Spleen (tissue), 11 donors: ENCODE data around the gene EIF3A. TPM values are rescaled to one million over a fixed set of nuclear protein-coding genes. Genes with fewer than 3 reads are reported as not detected.

ENCODE experiments used
- DNase-seq: peaks from one replicate; pipeline ENCODE4 v3.0.0-alpha.2; 2020
- H3K27ac ChIP-seq, 8 donors: fragments of 200-600 bp; sonication (generic) in 7 of 8; 1 replicate in 4 of 8; 2 replicates in 4 of 8; pipeline versions ENCODE4 v1.5.0 to v1.8.0; 2016 to 2021; ENCODE audit warnings: inconsistent platforms in 4 of 8, mild to moderate bottlenecking in 4 of 8, moderate library complexity in 1 of 8
- H3K27me3 ChIP-seq, 7 donors: fragments of 200-600 bp; sonication (generic) in 6 of 7; replicated peaks in 1 of 7; 1 replicate in 4 of 7; 2 replicates in 3 of 7; pipeline versions ENCODE4 v1.5.0 to v1.8.0; 2016 to 2021; ENCODE audit warnings: inconsistent platforms in 3 of 7, mild to moderate bottlenecking in 1 of 7
- H3K36me3 ChIP-seq, 6 donors: fragments of 200-600 bp; sonication (generic) in 5 of 6; 1 replicate in 4 of 6; 2 replicates in 2 of 6; pipeline versions ENCODE4 v1.5.0 to v1.8.0; 2016 to 2021; ENCODE audit warnings: inconsistent platforms in 2 of 6
- H3K4me1 ChIP-seq, 6 donors: fragments of 200-600 bp; sonication (generic) in 5 of 6; 1 replicate in 3 of 6; 2 replicates in 3 of 6; pipeline versions ENCODE4 v1.5.0 to v1.8.0; 2016 to 2021; ENCODE audit warnings: inconsistent platforms in 3 of 6
- H3K4me3 ChIP-seq, 8 donors: fragments of 200-600 bp; sonication (generic) in 7 of 8; 1 replicate in 4 of 8; 2 replicates in 4 of 8; pipeline versions ENCODE4 v1.5.0 to v1.8.0; 2016 to 2021; ENCODE audit warnings: inconsistent platforms in 4 of 8, mild to moderate bottlenecking in 4 of 8, moderate library complexity in 2 of 8
- H3K9me3 ChIP-seq, 8 donors: fragments of 200-600 bp; sonication (generic) in 7 of 8; 1 replicate in 4 of 8; 2 replicates in 4 of 8; pipeline versions ENCODE4 v1.5.0 to v1.8.0; 2016 to 2021; ENCODE audit warnings: inconsistent platforms in 4 of 8
- POLR2A ChIP-seq, 3 donors: fragments of 450-650 bp; IDR thresholded peaks; one replicate each; pipeline ENCODE4 v1.5.1; 2017; ENCODE audit warnings: antibody characterized with exemption in 3 of 3, mild to moderate bottlenecking in 1 of 3
- POLR2AphosphoS5 ChIP-seq, 3 donors: sonication (generic); formaldehyde crosslinking; IDR thresholded peaks; one replicate each; pipeline ENCODE4 v1.5.1; 2017; ENCODE audit warnings: antibody characterized with exemption in 3 of 3
- WGBS, 5 donors: extraction: QIAGEN DNeasy Blood & Tissue Kit in 3 of 5; methylation state at CpG; one replicate each; pipeline versions ENCODE4 v1.1.5 to v1.1.7; 2013 to 2018; 5-methylcytosine and 5-hydroxymethylcytosine counted together
- intact Hi-C: fragments of 100-400 bp; cut with DNase I; formaldehyde crosslinking; loops from one replicate; pipeline ENCODE4 v1.15.0; 2023; ENCODE audit warnings: low total_unique reads
- polyA plus RNA-seq, 3 donors: library from polyadenylated mRNA; stranded (reverse); fragments of 200-250 nt; gene quantifications; one replicate each; pipeline ENCODE4 v1.2.1, GENCODE V29; 2013
- total RNA-seq, 7 donors: library from RNA; depleted of rRNA in 3 of 7; stranded (reverse); fragments of >200 nt in 3 of 7; fragmentation: NEBNext Ultra II Directional in 4 of 7; extraction: Animal tissue kit (Norgen Biotek cat#: 25700) in 4 of 7; gene quantifications; one replicate each; pipeline versions ENCODE4 v1.1.0 to v1.2.1, GENCODE V29; 2016 to 2021
- TF ChIP-seq, protein P1 (sequence below), 11 experiments: fragments of 200-600 bp in 7 of 11; fragments of 450-650 bp in 4 of 11; sonication (generic) in 4 of 11; IDR thresholded peaks in 8 of 11; conservative IDR thresholded peaks in 3 of 11; 1 replicate in 7 of 11; 2 replicates in 4 of 11; pipeline versions ENCODE4 v1.4.0 to v1.8.0; 2016 to 2021; ENCODE audit warnings: antibody characterized with exemption in 11 of 11, inconsistent platforms in 4 of 11, mild to moderate bottlenecking in 1 of 11
- donor health status: healthy with polysubstance abuse.
- donor health status: DM: no; HTN: no; CAD: no; lungs with moderate emphysema.
- donor health status: DM: no; HTN: no; CAD: no.
- donor health status: Bipolar disorder and iron deficiency.
- donor health status: healthy.
- donor health status: DM: no; HTN: no; CAD: no.
- donor health status: DM: yes; HTN: yes; CAD: no.

The EIF3A gene
- total and polyA plus RNA-seq, 10 donors = 21.9 to 93.9 (median 84.3) TPM

DNA sequence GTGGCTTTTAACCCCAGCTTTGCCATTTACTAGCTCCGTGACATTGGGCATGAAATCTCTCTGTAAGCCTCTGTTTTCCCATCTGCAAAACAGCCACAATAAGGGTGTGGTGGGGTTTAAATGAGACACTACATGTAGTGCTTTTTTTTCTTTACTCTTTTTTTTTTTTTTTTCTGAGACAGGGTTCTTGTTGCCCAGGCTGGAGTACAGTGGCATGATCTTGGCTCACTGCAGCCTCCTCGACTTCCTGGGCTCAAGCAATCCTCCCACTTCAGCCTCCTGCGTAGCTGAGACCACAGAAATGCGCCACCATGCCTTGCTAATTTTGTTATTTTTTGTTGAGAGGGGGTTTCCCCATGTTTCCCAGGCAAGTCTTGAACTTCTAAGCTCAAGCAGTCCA is 15.0 kb upstream of the EIF3A start:
- no peak for DNase-seq
- Histone ChIP-seq H3K27me3 (no peaks in the 10 kb centered on the region), H3K9me3 (no peaks in the 10 kb centered on the region), H3K4me3 (no peak overlapping the region), H3K27ac (no peak overlapping the region), H3K36me3 (no peaks in the 10 kb centered on the region), H3K4me1 (peaks cover 0 to 13% (median 4%) of the 10 kb centered on the region in 6 donors)
- TF ChIP-seq, protein P1, sequence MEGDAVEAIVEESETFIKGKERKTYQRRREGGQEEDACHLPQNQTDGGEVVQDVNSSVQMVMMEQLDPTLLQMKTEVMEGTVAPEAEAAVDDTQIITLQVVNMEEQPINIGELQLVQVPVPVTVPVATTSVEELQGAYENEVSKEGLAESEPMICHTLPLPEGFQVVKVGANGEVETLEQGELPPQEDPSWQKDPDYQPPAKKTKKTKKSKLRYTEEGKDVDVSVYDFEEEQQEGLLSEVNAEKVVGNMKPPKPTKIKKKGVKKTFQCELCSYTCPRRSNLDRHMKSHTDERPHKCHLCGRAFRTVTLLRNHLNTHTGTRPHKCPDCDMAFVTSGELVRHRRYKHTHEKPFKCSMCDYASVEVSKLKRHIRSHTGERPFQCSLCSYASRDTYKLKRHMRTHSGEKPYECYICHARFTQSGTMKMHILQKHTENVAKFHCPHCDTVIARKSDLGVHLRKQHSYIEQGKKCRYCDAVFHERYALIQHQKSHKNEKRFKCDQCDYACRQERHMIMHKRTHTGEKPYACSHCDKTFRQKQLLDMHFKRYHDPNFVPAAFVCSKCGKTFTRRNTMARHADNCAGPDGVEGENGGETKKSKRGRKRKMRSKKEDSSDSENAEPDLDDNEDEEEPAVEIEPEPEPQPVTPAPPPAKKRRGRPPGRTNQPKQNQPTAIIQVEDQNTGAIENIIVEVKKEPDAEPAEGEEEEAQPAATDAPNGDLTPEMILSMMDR (IDR thresholded peaks at IDR 0.05 in 8 of 11, conservative IDR thresholded peaks at IDR 0.05 in 3 of 11) = no peak
- TF ChIP-seq POLR2A (IDR thresholded peaks at IDR 0.05) (no peak), POLR2AphosphoS5 (IDR thresholded peaks at IDR 0.05) (no peak)
- WGBS, 5 donors = 58 to 83% (median 67%) methylated on average over 4 of the region's 4 CpGs
- intact Hi-C loops = no loop called here

DNA sequence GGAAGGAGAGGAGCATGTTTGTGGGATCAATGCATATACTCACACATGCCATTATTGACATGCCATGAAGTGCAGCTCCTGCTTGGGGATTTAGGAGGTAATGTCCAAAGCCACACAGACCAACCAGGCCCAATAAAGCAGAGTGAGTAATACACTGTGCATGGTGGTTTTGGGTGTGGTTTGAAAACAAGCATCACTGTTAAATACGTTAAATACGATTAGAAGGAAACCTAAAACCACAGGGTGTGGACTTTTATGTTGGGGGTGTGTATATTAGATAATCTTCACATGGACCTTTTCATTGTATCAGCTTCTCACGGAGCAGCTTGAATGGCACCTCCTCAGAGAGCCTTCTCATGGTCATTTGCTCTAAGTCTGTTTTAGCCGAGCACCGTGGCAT is 10.4 kb upstream of the EIF3A start:
- 40 to 59% (median 52%) methylated on average over 5 of the region's 5 CpGs for whole genome bisulfite sequencing, 5 donors
- TF ChIP-seq, protein P1 (IDR thresholded peaks at IDR 0.05 in 8 of 11, conservative IDR thresholded peaks at IDR 0.05 in 3 of 11) = no peak
- H3K4me1 ChIP-seq = peaks cover 0 to 17% (median 5%) of the 10 kb centered on the region in 6 donors
- no peak for DNase-seq
- H3K27me3 ChIP-seq = no peaks in the 10 kb centered on the region
- H3K36me3 ChIP-seq = no peaks in the 10 kb centered on the region
- peak overlapping the region in 5 of 8 donors; percentile 27 to 83 (median 62) for H3K27ac ChIP-seq
- no peak overlapping the region for H3K4me3 ChIP-seq
- no peaks in the 10 kb centered on the region for H3K9me3 ChIP-seq
- intact Hi-C loops = no loop called here

DNA sequence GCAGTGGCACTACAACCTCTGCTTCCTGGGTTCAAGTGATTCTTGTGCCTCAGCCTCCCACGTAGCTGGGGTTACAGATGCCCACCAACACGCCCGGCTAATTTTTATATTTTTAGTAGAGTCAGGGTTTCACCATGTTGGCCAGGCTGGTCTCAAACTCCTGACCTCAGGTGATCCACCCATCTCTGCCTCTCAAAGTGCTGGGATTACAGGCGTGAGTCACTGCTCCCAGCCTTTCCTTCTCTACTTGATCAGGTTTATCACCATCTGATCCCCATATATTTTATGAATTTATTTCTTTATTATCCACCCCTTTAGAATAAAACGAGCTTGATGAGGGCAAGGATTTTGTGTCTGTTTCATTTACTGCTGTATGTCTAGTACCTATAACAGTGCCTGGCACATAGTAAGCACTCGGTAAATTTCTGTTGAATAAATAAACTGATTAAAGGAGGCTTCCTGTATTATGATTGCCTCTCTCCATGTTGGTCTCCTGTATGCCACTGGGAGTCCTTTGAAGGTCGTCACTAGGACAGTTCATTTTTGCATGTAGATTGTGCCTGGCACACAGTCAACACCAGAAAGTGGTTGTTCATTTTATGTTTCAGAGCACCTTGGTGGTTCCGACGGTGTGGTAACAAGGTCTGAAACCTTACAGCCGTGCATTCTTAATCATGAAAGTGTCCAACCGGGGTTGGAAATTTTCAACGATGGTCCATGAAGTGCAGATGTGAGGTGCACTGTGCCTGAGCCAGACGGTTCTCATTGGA is 9.6 kb upstream of the EIF3A start:
- peaks cover 0 to 17% (median 5%) of the 10 kb centered on the region in 6 donors for H3K4me1 ChIP-seq
- H3K27ac ChIP-seq = peak overlapping the region in 5 of 8 donors; percentile 27 to 83 (median 62)
- H3K9me3 ChIP-seq = no peaks in the 10 kb centered on the region
- WGBS, 5 donors = 76 to 90% (median 81%) methylated on average over 13 of the region's 13 CpGs
- DNase-seq = no peak
- H3K36me3 ChIP-seq = no peaks in the 10 kb centered on the region
- intact Hi-C loops = no loop called here
- no peak for TF ChIP-seq POLR2AphosphoS5 (IDR thresholded peaks at IDR 0.05)
- H3K27me3 ChIP-seq = no peaks in the 10 kb centered on the region
- no peak overlapping the region for H3K4me3 ChIP-seq

DNA sequence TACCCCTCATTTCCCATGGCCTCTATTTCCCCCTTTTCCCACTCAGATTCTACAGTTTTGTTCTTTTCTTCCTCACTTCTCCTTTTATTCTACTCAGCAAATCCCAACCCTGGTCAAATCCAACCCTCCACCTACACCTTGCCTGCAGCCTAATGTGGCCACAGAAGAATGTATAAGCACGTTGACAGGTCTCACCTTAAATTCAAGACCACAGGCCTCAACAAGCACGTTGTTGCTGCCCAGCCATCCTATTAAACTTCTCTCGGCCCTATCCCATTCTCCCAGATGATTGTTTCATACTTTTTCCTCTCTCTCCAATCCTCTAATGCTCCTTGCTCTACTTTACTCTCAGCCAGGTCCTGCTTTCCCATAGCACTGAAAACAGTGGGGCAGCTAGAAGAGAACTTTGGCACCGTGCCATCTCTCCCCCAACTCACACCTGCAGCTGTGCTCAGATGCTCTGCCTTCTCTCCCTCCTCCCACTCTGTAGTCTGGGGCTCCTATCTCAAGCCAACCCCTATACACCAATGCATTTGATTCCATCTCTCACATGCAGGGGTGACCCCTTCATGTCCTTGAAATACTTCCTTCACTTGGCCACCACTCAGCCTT is 6.8 kb upstream of the EIF3A start:
- H3K36me3 ChIP-seq = no peaks in the 10 kb centered on the region
- intact Hi-C loops = no loop called here
- H3K9me3 ChIP-seq = no peaks in the 10 kb centered on the region
- TF ChIP-seq, protein P1 (IDR thresholded peaks at IDR 0.05 in 8 of 11, conservative IDR thresholded peaks at IDR 0.05 in 3 of 11) = no peak
- TF ChIP-seq POLR2AphosphoS5 (IDR thresholded peaks at IDR 0.05) = no peak
- TF ChIP-seq POLR2A (IDR thresholded peaks at IDR 0.05) = no peak
- H3K4me1 ChIP-seq = peaks cover 0 to 20% (median 5%) of the 10 kb centered on the region in 6 donors
- WGBS, 5 donors = 60 to 72% (median 69%) methylated on average over 4 of the region's 4 CpGs
- no peak overlapping the region for H3K4me3 ChIP-seq
- H3K27me3 ChIP-seq = no peaks in the 10 kb centered on the region
- DNase-seq = no peak
- no peak overlapping the region for H3K27ac ChIP-seq
